GM12801 (cell line): Measurements from ENCODE around the gene NECTIN1.

Experiments used
- TF ChIP-seq, protein P1 (sequence below): IDR thresholded peaks from one replicate; pipeline ENCODE4 v1.5.1; 2011; ENCODE audit warnings: control low read depth; ENCODE audit not compliant: insufficient read length; ENCODE audit errors: extremely low read depth

NECTIN1 gene

DNA sequence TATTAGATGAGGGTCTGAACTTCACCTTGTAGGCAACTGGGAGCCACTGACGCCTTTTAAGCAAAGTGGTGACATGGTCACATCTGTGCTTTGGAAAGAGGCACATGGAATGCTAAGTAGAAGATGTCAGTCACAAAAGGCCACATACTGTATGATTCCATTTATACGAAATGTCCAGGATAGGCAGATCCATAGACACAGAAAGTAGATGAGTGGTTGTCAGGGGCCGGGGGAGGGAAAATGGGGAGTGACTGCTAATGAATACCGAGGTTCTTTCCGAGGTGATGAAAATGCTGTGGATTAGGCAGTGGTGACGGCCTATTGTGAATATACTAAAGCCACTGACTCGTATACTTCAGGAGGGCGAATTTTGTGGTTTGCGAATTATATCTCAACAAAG lies 20.6 kb downstream of the NECTIN1 start:
- TF ChIP-seq, protein P1, sequence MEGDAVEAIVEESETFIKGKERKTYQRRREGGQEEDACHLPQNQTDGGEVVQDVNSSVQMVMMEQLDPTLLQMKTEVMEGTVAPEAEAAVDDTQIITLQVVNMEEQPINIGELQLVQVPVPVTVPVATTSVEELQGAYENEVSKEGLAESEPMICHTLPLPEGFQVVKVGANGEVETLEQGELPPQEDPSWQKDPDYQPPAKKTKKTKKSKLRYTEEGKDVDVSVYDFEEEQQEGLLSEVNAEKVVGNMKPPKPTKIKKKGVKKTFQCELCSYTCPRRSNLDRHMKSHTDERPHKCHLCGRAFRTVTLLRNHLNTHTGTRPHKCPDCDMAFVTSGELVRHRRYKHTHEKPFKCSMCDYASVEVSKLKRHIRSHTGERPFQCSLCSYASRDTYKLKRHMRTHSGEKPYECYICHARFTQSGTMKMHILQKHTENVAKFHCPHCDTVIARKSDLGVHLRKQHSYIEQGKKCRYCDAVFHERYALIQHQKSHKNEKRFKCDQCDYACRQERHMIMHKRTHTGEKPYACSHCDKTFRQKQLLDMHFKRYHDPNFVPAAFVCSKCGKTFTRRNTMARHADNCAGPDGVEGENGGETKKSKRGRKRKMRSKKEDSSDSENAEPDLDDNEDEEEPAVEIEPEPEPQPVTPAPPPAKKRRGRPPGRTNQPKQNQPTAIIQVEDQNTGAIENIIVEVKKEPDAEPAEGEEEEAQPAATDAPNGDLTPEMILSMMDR, result no peak

DNA sequence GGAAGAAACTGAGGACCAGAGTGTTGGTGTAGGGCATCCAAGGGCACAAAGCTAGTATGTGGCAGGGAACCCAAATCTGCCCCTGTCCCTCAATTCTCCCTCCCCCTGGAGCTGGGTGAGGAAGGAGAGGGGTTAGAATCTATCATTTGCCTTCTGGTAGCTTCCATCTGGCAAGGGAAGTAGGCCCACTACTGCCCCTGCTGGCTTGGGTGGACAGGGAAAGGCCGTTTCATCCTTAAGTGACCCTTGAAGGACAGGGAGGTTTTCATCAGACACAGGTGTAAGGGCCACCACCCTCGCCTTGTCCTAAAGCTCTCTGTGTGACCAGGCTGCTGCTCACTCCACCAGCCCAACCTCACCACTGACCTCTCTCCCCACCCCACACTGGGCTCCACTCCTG lies 22.1 kb downstream of the NECTIN1 start:
- TF ChIP-seq, protein P1, result no peak

DNA sequence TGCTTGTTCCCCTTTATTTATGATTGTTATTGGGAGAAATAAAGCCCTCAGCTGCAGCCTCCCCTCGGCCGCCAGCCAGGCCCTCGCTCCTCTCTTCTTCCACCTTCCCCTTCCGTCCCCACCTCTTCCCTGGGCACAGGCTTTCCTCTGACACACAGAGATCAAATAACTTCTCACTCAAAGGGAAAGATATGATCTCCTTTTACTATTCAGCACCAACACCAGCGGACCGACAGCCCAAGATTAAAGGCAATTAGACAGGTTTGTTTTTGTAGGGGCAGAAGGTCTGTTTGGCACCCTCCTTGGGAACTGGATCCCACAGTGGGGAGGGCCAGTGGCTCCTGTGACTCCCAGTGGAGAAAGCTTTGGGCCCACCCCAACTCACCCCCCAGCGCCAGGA lies 23.0 kb downstream of the NECTIN1 start:
- TF ChIP-seq, protein P1, result no peak

DNA sequence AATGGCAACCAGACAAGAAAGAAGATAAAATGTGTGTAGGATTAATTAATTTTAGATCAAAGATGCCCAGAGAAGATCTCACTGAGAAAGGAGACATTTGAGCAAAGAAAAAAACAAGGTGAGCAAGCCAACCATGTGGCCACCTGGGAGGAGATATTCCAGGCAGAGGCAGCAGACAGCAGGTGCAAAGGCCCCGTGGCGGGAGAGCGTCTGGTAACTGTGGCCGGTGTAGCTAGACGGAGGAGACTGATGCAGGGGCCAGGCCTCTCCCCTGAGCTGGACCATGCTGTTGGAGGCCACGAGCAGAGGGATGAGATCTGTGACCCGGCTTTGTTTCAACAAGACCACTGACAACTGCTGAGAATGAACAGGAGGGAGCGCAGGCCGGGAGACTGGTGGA lies 23.6 kb downstream of the NECTIN1 start:
- TF ChIP-seq, protein P1, result no peak

DNA sequence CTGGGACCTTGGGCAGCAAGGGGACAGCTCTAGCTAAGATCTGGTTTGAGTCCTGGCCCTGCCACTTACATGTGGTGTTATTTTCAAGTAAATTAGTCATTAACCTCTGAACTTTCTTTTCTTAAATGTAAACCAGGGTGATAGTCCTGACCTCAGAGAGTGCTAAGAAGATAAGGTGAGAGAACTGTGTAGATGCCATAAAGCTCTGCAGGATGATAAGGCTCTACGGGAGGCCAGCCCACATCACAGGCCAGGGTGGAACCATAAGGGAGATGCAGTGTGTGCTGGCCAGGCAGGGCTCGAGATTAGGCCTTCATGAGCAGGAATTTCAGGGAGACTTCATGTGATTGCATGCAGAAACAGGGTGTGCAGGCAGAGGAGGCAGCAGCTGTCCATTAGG lies 24.2 kb downstream of the NECTIN1 start:
- TF ChIP-seq, protein P1, result no peak

DNA sequence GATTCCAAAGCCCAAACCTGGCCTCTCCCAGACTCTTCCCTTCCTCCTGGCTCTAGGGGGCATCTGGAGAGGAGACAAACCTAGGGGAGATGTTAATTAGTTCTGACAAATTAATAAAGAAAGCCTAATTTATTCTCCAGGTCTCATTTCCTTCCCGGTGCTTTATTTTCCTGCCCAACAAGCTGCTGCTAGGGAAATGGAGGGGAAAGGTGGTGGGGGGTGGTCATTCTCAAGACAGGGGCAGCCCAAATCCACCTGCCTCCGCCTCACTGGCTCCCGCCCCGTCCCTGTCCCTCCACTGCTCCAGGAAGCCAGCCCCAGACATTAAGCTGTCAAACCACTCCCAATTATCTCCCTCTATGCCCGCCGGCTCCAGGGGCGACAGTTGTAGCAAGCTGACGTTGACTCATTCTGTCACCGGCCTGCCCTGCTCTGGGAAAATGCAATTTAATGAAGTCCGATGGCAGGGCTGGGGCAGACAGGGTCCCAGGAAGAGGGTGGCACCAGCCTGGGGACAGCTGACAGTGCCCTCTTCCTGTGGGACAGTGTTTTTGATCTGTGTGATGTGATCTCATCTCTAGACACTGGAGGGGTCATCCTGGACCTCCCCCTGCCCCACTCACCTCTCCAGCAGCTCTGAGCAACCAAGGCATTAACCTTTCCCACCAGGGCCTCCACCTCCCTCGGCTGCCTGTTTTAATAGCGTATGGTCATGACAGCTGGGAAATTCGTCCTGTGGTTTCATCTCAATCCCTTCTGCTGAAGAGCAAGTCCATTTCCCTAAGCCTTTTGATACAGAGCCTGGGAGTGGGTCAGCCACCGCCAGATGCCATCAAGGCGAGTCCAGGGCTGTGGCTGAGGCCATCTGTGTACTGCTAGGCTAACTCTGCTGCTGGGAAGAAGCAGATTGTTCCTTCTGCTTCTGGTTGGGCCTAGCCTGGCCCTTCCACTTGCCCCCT lies 27.1 kb downstream of the NECTIN1 start:
- TF ChIP-seq, protein P1, result no peak

DNA sequence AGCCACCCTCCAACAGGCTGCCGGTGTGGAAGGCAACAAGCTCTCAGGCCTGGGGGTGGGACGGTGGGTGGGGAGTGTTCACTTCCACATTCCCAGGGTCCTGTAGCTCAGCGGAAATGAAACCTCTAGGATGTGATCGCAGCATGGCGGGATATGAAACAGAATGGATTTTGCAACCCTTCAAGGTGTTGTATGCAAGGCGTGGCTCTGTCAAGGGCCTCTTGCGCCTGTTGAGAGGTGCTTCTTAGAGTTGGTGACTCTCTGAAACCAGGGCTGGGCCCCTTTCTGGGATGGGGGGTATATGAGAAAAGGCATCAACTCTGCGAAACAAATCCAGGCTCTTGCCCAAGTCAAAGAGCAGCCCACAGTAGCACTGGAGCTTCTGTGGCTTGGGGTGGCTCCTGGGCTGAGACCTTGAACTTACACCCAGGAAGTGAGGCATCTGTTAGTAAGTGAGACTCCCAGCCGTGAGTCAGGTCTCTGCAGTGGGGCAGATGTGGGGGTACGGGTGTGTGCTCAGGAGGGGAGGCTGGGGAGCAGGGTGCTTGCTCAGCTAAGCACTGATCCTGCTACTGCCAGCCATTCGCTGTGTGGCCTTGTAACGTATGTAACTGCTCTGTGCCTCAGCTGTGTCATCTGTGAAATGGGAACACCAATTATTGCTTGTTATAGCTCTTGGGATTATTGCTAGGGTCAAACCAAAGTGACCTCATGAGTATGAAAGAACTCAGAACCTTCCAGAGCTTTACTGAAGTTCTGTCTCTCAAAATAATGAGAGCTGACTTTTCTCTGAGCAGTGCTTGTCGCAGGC lies 28.3 kb downstream of the NECTIN1 start:
- TF ChIP-seq, protein P1, result no peak
